IMR-90 (cell line): ENCODE measurements around the gene METTL24. TPM values are rescaled to one million over a fixed set of nuclear protein-coding genes. Genes with fewer than 3 reads are reported as not detected.

ENCODE experiments used
- ATAC-seq: fragments of 200-7000 bp; cut with Tn5 transposase; 2 replicates; pipeline ENCODE4 v1.9.1; 2020; ENCODE audit warnings: low read depth, mild to moderate bottlenecking, moderate library complexity
- BruUV-seq: library from RNA; stranded (reverse); fragments of 400-500 nt; replicated peaks from 2 replicates; lab custom pipeline; 2021; lab: Mats Ljungman, UMichigan
- CTCF ChIA-PET: fragments of 300-600 bp; formaldehyde crosslinking; extraction: SDS; loops from one replicate; lab custom pipeline; 2021; ENCODE audit warnings: antibody characterized with exemption; lab: Yijun Ruan, JAX
- POLR2A ChIA-PET: fragments of 300-600 bp; sonication (Branson Sonifier 250); formaldehyde crosslinking; loops from one replicate; lab custom pipeline; 2022; ENCODE audit warnings: antibody characterized with exemption; ENCODE audit not compliant: unreplicated experiment; lab: Charles Lee
- DNase-seq: peaks from one replicate; pipeline ENCODE4 v3.0.0; 2013
- H2AFZ ChIP-seq: replicated peaks from 2 replicates; pipeline ENCODE3; 2013; ENCODE audit warnings: low read length, mild to moderate bottlenecking; ENCODE audit not compliant: poor library complexity
- H2AK5ac ChIP-seq: 2 replicates; pipeline ENCODE4 v1.6.1; 2013; ENCODE audit warnings: low read depth, low read length, inconsistent platforms
- H2AK9ac ChIP-seq: replicated peaks from 2 replicates; pipeline ENCODE3; 2013; ENCODE audit warnings: mild to moderate bottlenecking, low read depth, low read length, moderate library complexity; ENCODE audit not compliant: poor library complexity
- H2BK120ac ChIP-seq: 2 replicates; pipeline ENCODE4 v1.6.1; 2013; ENCODE audit warnings: low read depth, low read length, inconsistent platforms
- H2BK15ac ChIP-seq: 3 replicates; pipeline ENCODE4 v1.6.1; 2013; ENCODE audit warnings: low read depth, low read length, inconsistent platforms
- H2BK20ac ChIP-seq: 2 replicates; pipeline ENCODE4 v1.6.1; 2013; ENCODE audit warnings: low read depth, mild to moderate bottlenecking, inconsistent platforms, low read length, moderate library complexity
- H2BK5ac ChIP-seq: 2 replicates; pipeline ENCODE4 v1.6.1; 2013; ENCODE audit warnings: mild to moderate bottlenecking, low read depth, low read length, inconsistent platforms; ENCODE audit not compliant: poor library complexity, severe bottlenecking
- H3K14ac ChIP-seq: replicated peaks from 2 replicates; pipeline ENCODE4 v1.6.1; 2013; ENCODE audit warnings: low read depth, low read length, inconsistent platforms
- H3K18ac ChIP-seq: 2 replicates; pipeline ENCODE4 v1.6.1; 2013; ENCODE audit warnings: low read depth, low read length, control low read depth
- H3K23ac ChIP-seq: 2 replicates; pipeline ENCODE4 v1.6.1; 2013; ENCODE audit warnings: low read depth, low read length, inconsistent platforms
- H3K27ac ChIP-seq: 2 replicates; pipeline ENCODE4 v1.5.1; 2013; ENCODE audit warnings: mild to moderate bottlenecking, control low read depth, low read length; ENCODE audit not compliant: insufficient read depth
- H3K27me3 ChIP-seq: 2 replicates; pipeline ENCODE4 v1.6.1; 2013; ENCODE audit warnings: low read length; ENCODE audit not compliant: control insufficient read depth, insufficient read depth
- H3K36me3 ChIP-seq: 2 replicates; pipeline ENCODE4 v1.6.1; 2013; ENCODE audit warnings: low read length, mixed read lengths; ENCODE audit not compliant: control insufficient read depth, insufficient read depth
- H3K4ac ChIP-seq: 2 replicates; pipeline ENCODE4 v1.6.1; 2013; ENCODE audit warnings: low read depth, low read length, inconsistent platforms
- H3K4me1 ChIP-seq: 2 replicates; pipeline ENCODE4 v1.6.1; 2013; ENCODE audit warnings: low read length, mixed read lengths; ENCODE audit not compliant: control insufficient read depth, insufficient read depth
- H3K4me2 ChIP-seq: 2 replicates; pipeline ENCODE4 v1.6.1; 2013; ENCODE audit warnings: low read depth, mild to moderate bottlenecking, control low read depth, low read length, moderate library complexity
- H3K4me3 ChIP-seq: 2 replicates; pipeline ENCODE4 v1.5.1; 2013; ENCODE audit warnings: low read depth, mild to moderate bottlenecking, control low read depth, low read length, moderate library complexity; ENCODE audit not compliant: insufficient read depth
- H3K56ac ChIP-seq: 2 replicates; pipeline ENCODE4 v1.6.1; 2013; ENCODE audit warnings: low read length, inconsistent platforms; ENCODE audit not compliant: insufficient read depth; ENCODE audit errors: extremely low read depth
- H3K79me1 ChIP-seq, 2 experiments: 2 replicates each; pipeline ENCODE4 v1.6.1; 2013; ENCODE audit warnings: low read length in 2 of 2, inconsistent platforms in 1 of 2, low read depth in 1 of 2
- H3K9ac ChIP-seq: 2 replicates; pipeline ENCODE4 v1.6.1; 2013; ENCODE audit warnings: low read depth, low read length, control low read depth
- H3K9me1 ChIP-seq: 2 replicates; pipeline ENCODE4 v1.6.1; 2013; ENCODE audit warnings: low read length, inconsistent platforms; ENCODE audit not compliant: insufficient read depth
- H3K9me3 ChIP-seq: 2 replicates; pipeline ENCODE4 v1.6.1; 2013; ENCODE audit warnings: low read length; ENCODE audit not compliant: control insufficient read depth, insufficient read depth
- H4K20me1 ChIP-seq: 2 replicates; pipeline ENCODE4 v1.6.1; 2013; ENCODE audit warnings: low read length, inconsistent platforms; ENCODE audit not compliant: insufficient read depth
- H4K5ac ChIP-seq: 2 replicates; pipeline ENCODE4 v1.6.1; 2013; ENCODE audit warnings: mild to moderate bottlenecking, low read depth, low read length, control low read depth
- H4K8ac ChIP-seq, 2 experiments: 2 replicates each; pipeline ENCODE4 v1.6.1; 2013; ENCODE audit warnings: low read depth in 2 of 2, low read length in 2 of 2, control low read depth in 1 of 2, inconsistent platforms in 1 of 2
- H4K91ac ChIP-seq: 2 replicates; pipeline ENCODE4 v1.6.1; 2013; ENCODE audit warnings: low read depth, low read length, inconsistent platforms; ENCODE audit not compliant: insufficient read depth
- BHLHE40 ChIP-seq: fragments of 150-350 bp; IDR thresholded peaks from 2 replicates; pipeline ENCODE4 v1.6.1; 2016; ENCODE audit warnings: mild to moderate bottlenecking, low read depth, low read length
- MAZ ChIP-seq: IDR thresholded peaks from 2 replicates; pipeline ENCODE4 v1.6.1; 2012; ENCODE audit warnings: low read depth, mild to moderate bottlenecking, low read length, improper control_type of control experiment, moderate library complexity, borderline replicate concordance
- NFE2L2 ChIP-seq: fragments of 150-350 bp; IDR thresholded peaks from 2 replicates; pipeline ENCODE4 v1.6.1; 2016; ENCODE audit warnings: low read depth, mild to moderate bottlenecking, low read length
- RFX5 ChIP-seq: IDR thresholded peaks from 2 replicates; pipeline ENCODE4 v1.8.0; 2012; ENCODE audit warnings: low read depth, mild to moderate bottlenecking, low read length, moderate library complexity
- SMC3 ChIP-seq: fragments of 150-350 bp; IDR thresholded peaks from 2 replicates; pipeline ENCODE4 v1.6.1; 2016; ENCODE audit warnings: low read depth, mild to moderate bottlenecking, antibody characterized with exemption, low read length, moderate library complexity
- WGBS, 2 experiments: methylation state at CpG; one replicate each; pipeline versions ENCODE4 v1.1.5 to v1.1.7; 2013; ENCODE audit warnings: missing lambda C conversion rate in 2 of 2; ENCODE audit not compliant: insufficient read length in 1 of 2; ENCODE audit errors: extremely low coverage in 2 of 2; 5-methylcytosine and 5-hydroxymethylcytosine counted together
- dilution Hi-C: fragments of 300-500 bp; cut with HindIII; formaldehyde crosslinking; loops from one replicate; pipeline ENCODE4 v1.14.3; 2018; ENCODE audit warnings: low sequenced_read_pairs; ENCODE audit not compliant: unreplicated experiment
- in situ Hi-C: fragments of 300-500 bp; cut with MboI; formaldehyde crosslinking; loops from 3 replicates; pipeline ENCODE4 v1.14.3; 2019; ENCODE audit warnings: low sequenced_read_pairs, inconsistent platforms, mixed read lengths
- intact Hi-C: fragments of 100-400 bp; cut with micrococcal nuclease; formaldehyde crosslinking; loops from 2 replicates; pipeline ENCODE4 v1.10.0; 2022
- polyA plus RNA-seq, 3 experiments: library from polyadenylated mRNA; depleted of rRNA; stranded (reverse); fragments of >200 nt; gene quantifications; 2 replicates each; pipeline ENCODE4 v1.2.3, GENCODE V29; 2012; ENCODE audit warnings: low replicate concordance in 1 of 3
- total RNA-seq: library from RNA; depleted of rRNA; stranded (reverse); fragments of >200 nt; gene quantifications from 2 replicates; pipeline ENCODE4 v1.2.3, GENCODE V29; 2012

Gene METTL24
- total and polyA plus RNA-seq, 2 of the 4 experiments (the other 2 are of a cell fraction): not detected

DNA sequence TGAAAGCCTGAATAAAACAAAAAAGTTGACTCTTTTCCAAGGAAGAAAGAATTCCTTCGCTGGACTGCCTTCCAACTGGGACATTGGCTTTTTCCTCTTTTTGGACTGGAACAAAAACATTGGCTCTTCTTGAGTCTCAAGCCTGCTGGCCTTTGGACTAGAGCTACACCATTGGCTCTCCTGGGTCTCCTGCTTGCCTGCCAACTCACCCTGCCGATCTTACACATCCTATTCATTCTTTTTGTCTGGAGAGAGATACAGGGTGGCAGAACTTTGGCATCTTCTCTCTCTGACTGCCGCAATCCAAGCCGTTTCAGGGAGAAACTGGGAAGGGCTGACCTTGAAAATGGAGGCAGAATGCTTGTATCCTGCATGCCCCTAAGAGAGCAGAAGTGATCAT, 37.1 kb upstream of the METTL24 start:
- Histone ChIP-seq H2BK5ac (no peak overlapping the region), H3K14ac (no peak overlapping the region), H3K23ac (no peak overlapping the region), H2AFZ (no peak overlapping the region), H4K20me1 (no peaks in the 10 kb centered on the region), H3K18ac (no peak overlapping the region), H3K27me3 (peaks cover 3% of the 10 kb centered on the region), H2AK5ac (no peak overlapping the region), H3K79me1 (no peaks in the 10 kb centered on the region), H3K4ac (no peak overlapping the region), H3K4me3 (no peak overlapping the region), H3K9me1 (0 out of 2 replicates have a peak, but pooled peaks cover 3% of the 10 kb centered on the region), H4K8ac (no peak overlapping the region), H4K91ac (no peak overlapping the region), H2AK9ac (no peak overlapping the region), H3K9me3 (no peaks in the 10 kb centered on the region), H4K5ac (no peak overlapping the region), H3K27ac (no peak overlapping the region), H3K9ac (no peak overlapping the region), H3K4me1 (no peaks in the 10 kb centered on the region; the same call in 1 of the 2 replicates), H3K4me2 (no peak overlapping the region), H3K36me3 (no peaks in the 10 kb centered on the region), H2BK20ac (no peak overlapping the region), H2BK15ac (no peak overlapping the region), H3K56ac (no peak overlapping the region), H2BK120ac (no peak overlapping the region)
- intact Hi-C loops (no loop called here), in situ Hi-C loops (no loop called here), dilution Hi-C loops (no loop called here)
- ATAC-seq: no peak
- no CpG with 5 or more reads among the region's 4 CpGs for WGBS, 2 experiments
- POLR2A ChIA-PET: no interaction called here
- TF ChIP-seq NFE2L2: no peak
- no peak for TF ChIP-seq MAZ
- no peak for TF ChIP-seq SMC3
- no peak for TF ChIP-seq BHLHE40
- no peak for TF ChIP-seq RFX5
- no peak for DNase-seq
- no TSS peak for BruUV-seq
- CTCF ChIA-PET: no interaction called here
